H54 (cell line): ENCODE results near the gene COIL.

Source experiments
- DNase-seq: peaks from one replicate; pipeline ENCODE4 v3.0.0; 2011; ENCODE audit warnings: low spot score, mixed read lengths; ENCODE audit not compliant: insufficient read length
- FAIRE-seq: peaks from 3 replicates; lab custom pipeline; 2011; peaks lifted over from hg19 to GRCh38; lab: Jason Lieb, UNC
- POLR2A ChIP-seq: IDR thresholded peaks from 2 replicates; pipeline ENCODE4 v1.6.1; 2011; ENCODE audit warnings: low read depth, mild to moderate bottlenecking, low read length

Gene COIL

DNA sequence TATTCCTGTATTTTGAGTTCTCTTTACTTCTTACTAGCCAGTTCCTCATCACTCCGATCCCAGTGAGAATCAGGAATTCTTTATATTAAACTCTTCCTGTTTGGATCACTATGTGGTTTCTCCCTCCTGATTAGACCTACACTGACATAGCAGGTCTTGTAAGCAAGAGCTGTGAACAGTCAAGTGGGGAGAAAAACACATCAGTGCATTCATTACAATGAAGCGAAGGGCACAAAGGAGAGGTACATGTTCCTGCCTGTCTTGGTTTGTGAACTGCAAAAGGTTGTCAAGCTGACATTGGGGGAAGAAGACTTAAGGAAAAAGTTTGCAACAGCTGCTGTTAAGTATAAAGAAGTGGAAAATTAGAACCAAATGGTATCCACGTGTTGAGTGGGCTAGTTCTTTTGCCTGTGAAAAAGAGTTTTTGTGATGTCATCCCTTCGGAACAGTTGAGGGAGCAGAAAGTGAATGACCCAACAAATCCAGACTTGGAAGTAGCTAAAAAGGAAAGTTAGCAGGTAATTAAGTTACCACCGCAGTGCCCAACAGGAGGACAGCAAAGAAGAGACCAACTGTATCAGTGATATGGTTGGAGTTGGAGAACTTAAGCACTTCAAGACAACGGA, 24.0 kb downstream of the COIL start:
- TF ChIP-seq POLR2A = no peak

DNA sequence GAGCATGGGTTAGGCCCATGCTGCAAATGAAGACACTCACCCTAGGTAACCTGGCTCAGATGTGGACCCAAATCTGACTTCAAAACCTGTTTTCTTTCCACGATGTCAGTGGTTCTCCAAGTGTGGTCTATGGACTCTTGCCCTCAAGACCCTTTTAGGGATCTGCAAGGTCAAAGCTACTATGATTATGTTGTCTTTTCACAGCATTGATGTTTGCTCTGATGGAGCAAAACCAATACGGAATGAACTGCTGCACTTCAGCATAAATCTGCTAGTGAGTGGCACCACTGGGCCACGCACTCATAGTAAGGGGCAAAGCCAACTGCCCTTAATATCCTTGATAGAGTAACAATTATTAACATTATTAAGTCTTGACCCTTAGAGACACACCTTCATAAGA, 25.4 kb downstream of the COIL start:
- TF ChIP-seq POLR2A = no peak
- no peak for FAIRE-seq
- DNase-seq = no peak

More for the DNA sequence above, 24.0 kb downstream of the COIL start:
- no peak for DNase-seq
- no peak for FAIRE-seq

GRCh38 chr17:56934280-56934679, 26.6 kb downstream of the COIL start:
- DNase-seq (no peak), FAIRE-seq (no peak)
- TF ChIP-seq POLR2A = no peak

GRCh38 chr17:56933868-56934267, 27.0 kb downstream of the COIL start:
- no peak for TF ChIP-seq POLR2A
- FAIRE-seq = no peak
- DNase-seq = no peak

- DNase-seq (no peak), FAIRE-seq (no peak)
- TF ChIP-seq POLR2A = no peak
Measured at GRCh38 chr17:56933151-56933745, 27.6 kb downstream of the COIL start.

DNA sequence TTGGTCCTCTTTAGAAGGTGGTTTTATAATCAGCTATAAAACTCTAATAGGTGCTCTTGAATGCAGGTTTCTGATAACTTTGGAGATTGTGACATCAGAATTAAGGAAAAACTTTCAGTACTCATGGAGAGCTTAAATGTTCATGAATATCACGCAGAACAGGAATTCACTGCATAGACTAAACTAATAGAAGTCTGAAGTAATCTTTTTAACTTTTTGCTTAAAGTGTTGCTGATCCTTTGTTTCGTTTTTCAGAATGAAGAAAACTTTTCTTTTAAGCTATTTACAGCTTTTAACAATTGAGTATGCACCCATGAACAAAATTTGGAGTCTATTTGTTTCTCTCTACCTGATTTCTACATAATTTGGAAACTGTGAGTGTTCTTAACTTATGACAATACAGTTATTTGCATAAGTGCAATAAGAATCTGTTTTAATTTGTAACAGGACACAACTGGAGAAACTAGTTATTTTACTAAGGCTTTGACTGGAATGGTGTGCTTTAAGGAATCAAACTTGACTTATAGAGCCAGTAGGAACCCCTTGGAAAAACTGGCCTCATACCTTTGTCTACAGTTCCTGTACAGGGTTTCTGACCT, 30.0 kb downstream of the COIL start:
- DNase-seq = no peak
- no peak for TF ChIP-seq POLR2A
- FAIRE-seq = no peak

DNA sequence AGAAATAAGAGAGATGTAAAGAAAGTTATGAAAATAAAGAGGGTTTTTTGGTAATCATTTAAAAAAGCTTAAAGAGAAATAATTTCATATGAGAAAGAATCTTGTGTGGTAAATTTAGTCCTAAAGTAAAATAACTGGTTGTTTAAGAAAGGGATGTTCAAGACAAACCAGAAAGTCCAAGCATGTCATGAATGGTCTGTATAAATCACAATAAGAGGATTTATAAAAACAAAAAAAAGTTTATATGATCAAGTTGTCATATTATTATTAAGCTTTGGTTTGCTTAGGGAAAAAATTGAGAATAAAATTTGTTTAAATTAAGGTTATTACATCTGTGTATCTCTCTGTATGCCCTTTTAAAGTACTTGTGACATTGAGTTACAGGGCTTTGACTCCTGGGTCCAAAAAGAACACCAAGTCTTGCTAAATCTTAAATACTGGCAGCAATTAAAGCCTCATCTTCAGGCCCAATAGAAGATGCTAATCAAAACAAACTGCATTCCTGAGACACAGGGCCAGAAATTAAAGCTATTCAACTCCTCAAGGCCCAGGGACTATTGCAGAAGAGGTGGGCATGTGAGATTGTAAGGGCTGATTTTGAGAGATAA, 31.4 kb downstream of the COIL start:
- FAIRE-seq = no peak
- no peak for TF ChIP-seq POLR2A
- DNase-seq = no peak

DNA sequence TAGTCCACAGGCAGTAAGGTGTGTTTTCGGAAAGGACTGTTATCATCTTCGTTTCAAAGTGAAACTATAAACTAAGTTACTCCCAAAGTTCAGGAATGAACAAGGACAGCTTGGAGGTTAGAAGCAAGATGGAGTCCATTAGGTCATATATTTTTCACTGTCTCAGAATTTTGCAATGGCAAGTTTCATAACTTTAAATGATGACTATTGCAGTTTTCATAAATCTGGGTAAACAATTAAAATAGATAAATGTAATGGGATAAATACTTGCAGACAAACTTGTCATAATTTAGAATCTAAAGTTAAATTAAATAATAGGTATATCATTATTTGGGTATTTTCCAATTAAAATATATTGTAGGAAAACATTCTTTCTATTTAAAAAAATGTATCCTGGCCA, 32.3 kb downstream of the COIL start:
- FAIRE-seq (no peak), DNase-seq (no peak)
- no peak for TF ChIP-seq POLR2A

GRCh38 chr17:56926704-56927103, 34.1 kb downstream of the COIL start:
- no peak for DNase-seq
- no peak for FAIRE-seq

GRCh38 chr17:56926270-56926669, 34.6 kb downstream of the COIL start:
- DNase-seq = no peak
- TF ChIP-seq POLR2A = no peak
- no peak for FAIRE-seq

More at GRCh38 chr17:56926704-56927103, 34.1 kb downstream of the COIL start:
- TF ChIP-seq POLR2A = no peak

GRCh38 chr17:56925088-56925487, 35.8 kb downstream of the COIL start:
- no peak for DNase-seq
- no peak for FAIRE-seq
- no peak for TF ChIP-seq POLR2A

- DNase-seq = no peak
- no peak for FAIRE-seq
- no peak for TF ChIP-seq POLR2A
Measured at GRCh38 chr17:56919717-56920116, 41.1 kb downstream of the COIL start.

DNA sequence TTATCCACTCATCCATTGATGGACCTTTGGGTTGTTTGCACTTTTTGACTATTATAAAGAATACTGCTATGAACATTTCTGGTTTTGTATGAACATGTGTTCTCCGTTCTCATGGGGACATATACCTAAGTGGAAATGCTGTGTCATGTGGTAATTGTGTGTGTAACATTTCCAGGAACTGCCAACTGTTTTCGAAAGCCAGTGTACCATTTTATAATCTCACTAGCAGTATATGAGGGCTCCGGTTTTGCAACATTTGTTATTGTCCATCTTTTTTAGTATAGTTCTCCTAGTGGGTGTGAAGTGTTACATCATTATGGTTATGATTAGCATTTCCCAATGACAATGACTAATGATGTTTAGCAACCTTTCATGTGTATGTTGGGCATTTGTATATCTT, 41.9 kb downstream of the COIL start:
- no peak for FAIRE-seq
- DNase-seq = no peak

GRCh38 chr17:56917559-56918296, 43.1 kb downstream of the COIL start:
- no peak for TF ChIP-seq POLR2A
- DNase-seq (no peak), FAIRE-seq (no peak)

More for the DNA sequence above, 41.9 kb downstream of the COIL start:
- TF ChIP-seq POLR2A = no peak
